NCI-H510A (cell line): ENCODE results near the gene OAS1.
"Not testable (repeated sequence)": the region's sequence is repeated elsewhere in the genome, so short reads cannot be mapped to it uniquely, and the experiment has no call there.

Experiments
- DNase-seq: peaks from one replicate; lab custom pipeline; 2025; lab: John Stamatoyannopoulos, UW

The OAS1 gene

GRCh38 chr12:112900298-112901145 lies 6.2 kb upstream of the OAS1 start:
- DNase-seq = peak; percentile 33

- no peak for DNase-seq
Observed at GRCh38 chr12:112901271-112901670, 5.5 kb upstream of the OAS1 start.

- no peak for DNase-seq
Observed at GRCh38 chr12:112904571-112904970, 2.2 kb upstream of the OAS1 start.

GRCh38 chr12:112905451-112906089 lies 1.2 kb upstream of the OAS1 start:
- no peak for DNase-seq

GRCh38 chr12:112907415-112908157 lies 824 bp downstream of the OAS1 start:
- DNase-seq = no peak

GRCh38 chr12:112908548-112908947 lies 1.8 kb downstream of the OAS1 start:
- DNase-seq = no peak

GRCh38 chr12:112909693-112910092 lies 2.9 kb downstream of the OAS1 start:
- no peak for DNase-seq

GRCh38 chr12:112913038-112913688 lies 6.4 kb downstream of the OAS1 start:
- no peak for DNase-seq

- DNase-seq = not testable (repeated sequence)
Observed at GRCh38 chr12:112913888-112914287, 7.1 kb downstream of the OAS1 start.

- DNase-seq = no peak
Observed at GRCh38 chr12:112916270-112916669, 9.5 kb downstream of the OAS1 start.

- no peak for DNase-seq
Observed at GRCh38 chr12:112919121-112919520, 12.4 kb downstream of the OAS1 start.

GRCh38 chr12:112924986-112925385 lies 18.2 kb downstream of the OAS1 start:
- DNase-seq = no peak

GRCh38 chr12:112926416-112927033 lies 19.8 kb downstream of the OAS1 start:
- not testable (repeated sequence) for DNase-seq

- DNase-seq = no peak
Observed at GRCh38 chr12:112927475-112927874, 20.7 kb downstream of the OAS1 start.

- no peak for DNase-seq
Observed at GRCh38 chr12:112927925-112928324, 21.2 kb downstream of the OAS1 start.

- no peak for DNase-seq
Observed at GRCh38 chr12:112928978-112929377, 22.2 kb downstream of the OAS1 start.

- DNase-seq = no peak
Observed at GRCh38 chr12:112929715-112930114, 23.0 kb downstream of the OAS1 start.

- DNase-seq = no peak
Observed at GRCh38 chr12:112930350-112930749, 23.6 kb downstream of the OAS1 start.

- no peak for DNase-seq
Observed at GRCh38 chr12:112932485-112933128, 25.8 kb downstream of the OAS1 start.

GRCh38 chr12:112933129-112933505 lies 26.4 kb downstream of the OAS1 start:
- no peak for DNase-seq

- no peak for DNase-seq
Observed at GRCh38 chr12:112936264-112936663, 29.5 kb downstream of the OAS1 start.
